BE2C (cell line): Measurements from ENCODE around the gene ACAD8.
"Not testable (repeated sequence)": the region's sequence is repeated elsewhere in the genome, so short reads cannot be mapped to it uniquely, and the experiment has no call there.

ENCODE experiments used
- DNase-seq: peaks from one replicate; pipeline ENCODE4 v3.0.0-alpha.2; 2020
- H3K27me3 ChIP-seq: fragments of 250-450 bp; sonication (Bioruptor Pico); 2 replicates; pipeline ENCODE4 v1.5.1; 2020; ENCODE audit warnings: mild to moderate bottlenecking
- H3K36me3 ChIP-seq: fragments of 250-450 bp; sonication (Bioruptor Pico); 2 replicates; pipeline ENCODE4 v1.5.1; 2020; ENCODE audit warnings: mild to moderate bottlenecking
- H3K4me1 ChIP-seq: fragments of 250-450 bp; sonication (Bioruptor Pico); 2 replicates; pipeline ENCODE4 v1.5.1; 2020
- H3K4me3 ChIP-seq: 2 replicates; pipeline ENCODE4 v1.5.1; 2011; ENCODE audit warnings: low read depth, low read length
- H3K9me3 ChIP-seq: fragments of 250-450 bp; sonication (Bioruptor Pico); 2 replicates; pipeline ENCODE4 v1.5.1; 2020
- TF ChIP-seq, protein P1 (sequence below): IDR thresholded peaks from 2 replicates; pipeline ENCODE4 v1.5.1; 2012; ENCODE audit warnings: mild to moderate bottlenecking, low read depth, low read length

The ACAD8 gene

DNA sequence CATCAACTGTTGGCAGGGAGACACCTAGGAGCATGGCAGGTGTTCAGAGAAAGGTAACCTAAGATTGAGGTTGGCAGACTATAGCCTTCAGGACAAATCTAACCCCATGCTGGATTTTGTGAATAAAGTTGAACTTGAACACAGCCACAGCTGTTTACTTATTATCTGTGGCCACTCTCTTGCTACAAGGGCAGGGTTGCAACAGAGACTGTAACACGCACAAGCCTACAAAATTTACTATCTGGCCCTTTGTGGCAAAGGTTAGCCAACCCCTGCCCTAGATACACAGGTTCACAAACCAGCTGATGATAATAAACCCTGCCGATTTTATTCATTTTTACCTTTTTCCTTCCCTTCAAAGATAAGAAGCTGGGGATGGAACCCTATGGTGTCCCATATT is 2.7 kb upstream of the ACAD8 start:
- TF ChIP-seq, protein P1, sequence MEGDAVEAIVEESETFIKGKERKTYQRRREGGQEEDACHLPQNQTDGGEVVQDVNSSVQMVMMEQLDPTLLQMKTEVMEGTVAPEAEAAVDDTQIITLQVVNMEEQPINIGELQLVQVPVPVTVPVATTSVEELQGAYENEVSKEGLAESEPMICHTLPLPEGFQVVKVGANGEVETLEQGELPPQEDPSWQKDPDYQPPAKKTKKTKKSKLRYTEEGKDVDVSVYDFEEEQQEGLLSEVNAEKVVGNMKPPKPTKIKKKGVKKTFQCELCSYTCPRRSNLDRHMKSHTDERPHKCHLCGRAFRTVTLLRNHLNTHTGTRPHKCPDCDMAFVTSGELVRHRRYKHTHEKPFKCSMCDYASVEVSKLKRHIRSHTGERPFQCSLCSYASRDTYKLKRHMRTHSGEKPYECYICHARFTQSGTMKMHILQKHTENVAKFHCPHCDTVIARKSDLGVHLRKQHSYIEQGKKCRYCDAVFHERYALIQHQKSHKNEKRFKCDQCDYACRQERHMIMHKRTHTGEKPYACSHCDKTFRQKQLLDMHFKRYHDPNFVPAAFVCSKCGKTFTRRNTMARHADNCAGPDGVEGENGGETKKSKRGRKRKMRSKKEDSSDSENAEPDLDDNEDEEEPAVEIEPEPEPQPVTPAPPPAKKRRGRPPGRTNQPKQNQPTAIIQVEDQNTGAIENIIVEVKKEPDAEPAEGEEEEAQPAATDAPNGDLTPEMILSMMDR = no peak
- peaks cover 19% of the 10 kb centered on the region for H3K36me3 ChIP-seq
- no peak overlapping the region for H3K4me3 ChIP-seq
- DNase-seq = no peak
- no peaks in the 10 kb centered on the region for H3K27me3 ChIP-seq
- H3K4me1 ChIP-seq = no peaks in the 10 kb centered on the region; the same call in 1 of the 2 replicates
- H3K9me3 ChIP-seq = no peaks in the 10 kb centered on the region

DNA sequence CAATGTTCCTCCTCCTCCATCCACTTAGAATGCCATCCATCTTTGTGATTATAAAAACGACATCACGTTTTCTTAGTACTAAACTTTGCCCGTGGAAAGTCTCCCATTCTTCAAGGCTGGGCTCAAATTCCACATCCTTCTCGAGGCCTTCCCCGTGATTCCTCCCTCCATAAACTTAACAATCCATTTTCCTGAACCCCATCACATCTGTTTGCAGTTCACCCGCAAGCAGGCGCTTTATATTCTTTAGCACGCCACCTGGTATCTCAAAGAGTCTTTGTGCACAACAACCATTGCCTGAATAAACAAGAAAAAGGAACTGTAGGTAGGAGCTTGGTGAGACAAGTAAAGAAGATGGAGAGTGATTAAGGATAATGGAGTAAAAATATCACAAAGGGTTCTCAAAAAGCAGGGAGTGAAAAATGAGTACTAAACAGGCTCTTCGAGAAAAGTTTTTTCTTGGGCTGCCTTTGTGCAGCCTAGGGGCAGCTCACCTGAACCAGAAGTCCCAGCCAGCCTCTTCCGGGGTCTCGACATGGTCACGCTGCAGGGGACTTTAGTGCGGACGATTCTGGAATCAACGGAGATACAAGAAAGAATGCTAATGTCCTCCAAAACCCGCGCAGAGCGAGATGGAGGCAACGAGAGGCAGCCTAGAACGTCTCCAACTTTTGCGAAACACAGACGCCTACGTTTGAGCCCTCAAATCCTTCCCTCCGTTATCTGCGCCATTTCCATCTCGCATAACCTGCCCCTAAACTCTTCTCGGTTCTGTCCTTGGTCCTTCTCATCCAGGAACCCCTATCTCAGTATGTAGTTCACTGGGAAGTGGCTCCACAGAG is 801 bp upstream of the ACAD8 start:
- peak overlapping the region; percentile 99 for H3K4me3 ChIP-seq
- TF ChIP-seq, protein P1 = 0 out of 2 replicates have a peak, but pooled peaks have one; percentile 2
- no peak for DNase-seq

DNA sequence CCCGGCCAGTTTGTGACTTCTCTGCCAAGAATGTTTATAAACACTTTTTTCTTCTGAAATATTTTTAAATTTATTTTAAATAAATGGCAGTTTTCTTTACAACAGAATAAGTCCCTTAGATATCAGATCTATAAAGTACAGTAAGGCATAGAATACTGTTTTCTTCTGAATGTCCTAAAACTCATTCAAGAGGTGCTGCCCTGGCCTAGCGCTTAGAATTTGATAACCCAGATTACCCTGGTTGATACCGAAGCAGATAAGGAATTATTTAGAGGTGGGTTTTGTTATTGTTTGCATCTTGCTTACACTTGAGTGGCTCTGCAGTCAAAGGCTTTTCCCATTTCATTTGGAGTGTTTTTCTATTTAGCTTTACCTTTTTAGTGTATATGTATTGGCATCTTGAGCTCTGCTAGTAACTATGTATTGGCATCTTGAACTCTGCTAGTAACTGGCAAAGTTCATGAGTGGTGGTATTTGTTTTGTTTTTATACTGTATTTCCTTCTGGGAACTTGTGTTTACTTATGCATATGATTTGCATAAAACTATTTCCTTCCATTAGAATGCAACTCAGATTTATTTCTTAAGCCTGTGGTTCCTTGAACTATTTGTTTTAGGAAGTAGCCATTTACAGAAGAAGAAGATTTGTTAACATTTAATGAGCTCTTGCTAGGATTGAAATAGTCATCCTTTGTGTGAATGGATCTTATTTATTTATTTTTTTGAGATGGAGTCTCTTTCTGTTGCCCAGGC is 1.2 kb downstream of the ACAD8 start:
- Histone ChIP-seq H3K9me3 (no peaks in the 10 kb centered on the region), H3K4me1 (no peaks in the 10 kb centered on the region; the same call in 1 of the 2 replicates), H3K36me3 (peaks cover 2% of the 10 kb centered on the region; the same call in 1 of the 2 replicates), H3K27me3 (no peaks in the 10 kb centered on the region), H3K4me3 (peak overlapping the region; percentile 99)
- DNase-seq = no peak
- TF ChIP-seq, protein P1 = no peak

More for the DNA sequence above, 801 bp upstream of the ACAD8 start:
- Histone ChIP-seq H3K27me3 (no peaks in the 10 kb centered on the region), H3K4me1 (no peaks in the 10 kb centered on the region; the same call in 1 of the 2 replicates), H3K36me3 (peaks cover 12% of the 10 kb centered on the region), H3K9me3 (no peaks in the 10 kb centered on the region)

DNA sequence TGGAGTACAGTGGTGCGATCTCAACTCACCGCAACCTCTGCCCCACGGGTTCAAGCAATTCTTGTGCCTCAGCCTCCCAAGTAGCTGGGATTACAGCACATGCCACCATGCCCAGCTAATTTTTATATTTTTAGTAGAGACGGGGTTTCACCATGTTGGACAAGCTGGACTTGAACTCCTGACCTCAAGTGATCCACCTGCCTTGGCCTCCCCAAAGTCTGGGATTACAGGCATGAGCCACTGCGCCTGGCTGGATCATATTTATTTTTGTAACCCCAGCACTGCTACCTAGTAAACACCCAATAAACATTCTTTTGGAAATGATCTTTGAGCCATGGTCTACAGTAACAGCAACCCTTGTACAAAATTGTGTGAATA is 1.8 kb downstream of the ACAD8 start:
- H3K27me3 ChIP-seq, H3K36me3 ChIP-seq, H3K4me1 ChIP-seq, H3K4me3 ChIP-seq, H3K9me3 ChIP-seq, DNase-seq: not testable (repeated sequence)

DNA sequence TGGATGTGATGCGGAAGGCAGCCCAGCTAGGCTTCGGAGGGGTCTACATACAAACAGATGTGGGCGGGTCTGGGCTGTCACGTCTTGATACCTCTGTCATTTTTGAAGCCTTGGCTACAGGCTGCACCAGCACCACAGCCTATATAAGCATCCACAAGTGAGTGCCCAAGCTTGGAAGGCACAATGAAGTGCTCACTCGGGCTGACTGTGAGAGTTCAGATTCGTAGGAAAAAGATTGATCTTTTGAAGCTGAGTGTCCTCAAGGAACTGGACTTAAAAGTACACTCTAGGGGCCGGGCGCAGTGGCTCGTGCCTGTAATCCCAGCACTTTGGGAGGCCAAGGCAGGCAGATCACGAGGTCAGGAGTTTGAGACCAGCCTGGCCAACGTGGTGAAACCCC is 3.7 kb downstream of the ACAD8 start:
- H3K9me3 ChIP-seq = no peaks in the 10 kb centered on the region
- no peak for DNase-seq
- no peaks in the 10 kb centered on the region; the same call in 1 of the 2 replicates for H3K4me1 ChIP-seq
- TF ChIP-seq, protein P1 = no peak
- H3K4me3 ChIP-seq = no peak overlapping the region
- H3K36me3 ChIP-seq = peaks cover 6% of the 10 kb centered on the region
- H3K27me3 ChIP-seq = no peaks in the 10 kb centered on the region

DNA sequence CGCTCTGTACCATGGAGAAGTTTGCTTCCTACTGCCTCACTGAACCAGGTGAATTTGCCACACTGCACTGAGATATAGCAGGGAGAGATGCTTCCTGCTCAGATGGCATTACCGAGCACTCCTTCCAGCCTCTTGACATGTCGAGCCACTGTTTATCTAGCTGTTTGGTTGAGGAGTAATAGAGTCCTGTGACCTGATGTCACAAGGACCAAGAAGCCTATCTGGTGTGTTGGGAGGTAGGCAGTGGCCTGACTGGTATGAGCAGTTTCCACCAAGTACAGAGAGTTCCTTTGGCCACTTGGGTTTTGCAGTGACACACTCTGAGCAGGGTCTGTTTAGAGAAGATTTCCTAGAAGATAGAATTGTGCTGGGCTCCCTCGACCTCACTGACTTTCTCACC is 5.2 kb downstream of the ACAD8 start:
- Histone ChIP-seq H3K4me1 (no peaks in the 10 kb centered on the region), H3K36me3 (peaks cover 6% of the 10 kb centered on the region), H3K27me3 (no peaks in the 10 kb centered on the region), H3K4me3 (no peak overlapping the region), H3K9me3 (no peaks in the 10 kb centered on the region)
- no peak for DNase-seq
- TF ChIP-seq, protein P1 = no peak
